ENCODE results near the gene AGER. TPM values are rescaled to one million over a fixed set of nuclear protein-coding genes. Genes with fewer than 3 reads are reported as not detected.

AGER gene
- total RNA-seq, 1 experiment from 2014 or later = 14.3 TPM

GRCh38 chr6:32139590-32139989 lies 44.5 kb downstream of the AGER start:
- Histone ChIP-seq H3K4ac (ENCODE audit: low read depth, low read length) (no peak overlapping the region), H3K79me2 (ENCODE audit: insufficient read depth, low read length) (no peaks in the 10 kb centered on the region), H3K27ac (ENCODE audit: insufficient read length, low read depth, low read length) (no peak overlapping the region), H3K4me1 (ENCODE audit: insufficient read depth, low read length) (no peaks in the 10 kb centered on the region), H3K4me2 (ENCODE audit: insufficient read depth, insufficient read length, low read length) (no peak overlapping the region), H4K91ac (ENCODE audit: insufficient read length, low read depth, low read length) (no peak overlapping the region), H2BK20ac (ENCODE audit: low read depth, low read length, poor library complexity, severe bottlenecking) (peak overlapping the region; percentile 45), H2BK15ac (ENCODE audit: low read depth, low read length) (no peak overlapping the region), H2BK120ac (ENCODE audit: low read depth, low read length, poor library complexity, severe bottlenecking) (no peak overlapping the region), H3K9ac (ENCODE audit: extremely low read depth, insufficient read length, low read length) (no peak overlapping the region), H3K56ac (ENCODE audit: insufficient read length, low read depth, low read length) (no peak overlapping the region), H2BK5ac (ENCODE audit: insufficient read length, low read length) (no peak overlapping the region), H3K23me2 (ENCODE audit: insufficient read length, low read depth, low read length, poor library complexity, severe bottlenecking) (no peaks in the 10 kb centered on the region), H2AK5ac (ENCODE audit: insufficient read length, low read length) (no peak overlapping the region), H3T11ph (ENCODE audit: low read length) (no peak overlapping the region), H3K27me3 (ENCODE audit: insufficient read depth, low read length) (no peaks in the 10 kb centered on the region), H4K20me1 (ENCODE audit: control insufficient read depth, insufficient read depth, insufficient read length) (no peaks in the 10 kb centered on the region), H3K18ac (ENCODE audit: insufficient read length, low read depth, low read length) (no peak overlapping the region), H3K9me3 (ENCODE audit: control insufficient read depth, low read depth, low read length) (no peaks in the 10 kb centered on the region), H2AFZ (ENCODE audit: low read length) (no peak overlapping the region), H3K79me1 (ENCODE audit: insufficient read depth, low read depth, low read length, poor library complexity, severe bottlenecking) (no peaks in the 10 kb centered on the region), H3K23ac (ENCODE audit: insufficient read length, low read depth, low read length) (no peak overlapping the region), H4K5ac (ENCODE audit: insufficient read length, low read depth, low read length) (no peak overlapping the region), H2BK12ac (ENCODE audit: insufficient read length, low read depth, low read length) (no peak overlapping the region), H4K8ac (replicated peaks; ENCODE audit: insufficient read length, low read depth, low read length) (no peak overlapping the region), H3K14ac (ENCODE audit: insufficient read depth, low read length) (no peak overlapping the region)
- Mint-ChIP-seq H3K9me3 (no peaks in the 10 kb centered on the region), H3K27ac (peak overlapping the region in 1 of 3 experiments; percentile 31; a peak in 2 of 7 replicates), H3K36me3 (ENCODE audit: insufficient read depth in 1 of 3, low read depth in 3 of 3) (no peaks in the 10 kb centered on the region), H3K27me3 (ENCODE audit: low read depth) (peaks cover 5% of the 10 kb centered on the region), H3K4me3 (no peak overlapping the region), H3K4me1 (no peaks in the 10 kb centered on the region)
- DNase-seq = no peak
- no CpG with 5 or more reads among the region's 5 CpGs for WGBS (ENCODE audit: extremely low coverage, insufficient read length, low lambda C conversion rate)
- TF ChIP-seq, protein P1, sequence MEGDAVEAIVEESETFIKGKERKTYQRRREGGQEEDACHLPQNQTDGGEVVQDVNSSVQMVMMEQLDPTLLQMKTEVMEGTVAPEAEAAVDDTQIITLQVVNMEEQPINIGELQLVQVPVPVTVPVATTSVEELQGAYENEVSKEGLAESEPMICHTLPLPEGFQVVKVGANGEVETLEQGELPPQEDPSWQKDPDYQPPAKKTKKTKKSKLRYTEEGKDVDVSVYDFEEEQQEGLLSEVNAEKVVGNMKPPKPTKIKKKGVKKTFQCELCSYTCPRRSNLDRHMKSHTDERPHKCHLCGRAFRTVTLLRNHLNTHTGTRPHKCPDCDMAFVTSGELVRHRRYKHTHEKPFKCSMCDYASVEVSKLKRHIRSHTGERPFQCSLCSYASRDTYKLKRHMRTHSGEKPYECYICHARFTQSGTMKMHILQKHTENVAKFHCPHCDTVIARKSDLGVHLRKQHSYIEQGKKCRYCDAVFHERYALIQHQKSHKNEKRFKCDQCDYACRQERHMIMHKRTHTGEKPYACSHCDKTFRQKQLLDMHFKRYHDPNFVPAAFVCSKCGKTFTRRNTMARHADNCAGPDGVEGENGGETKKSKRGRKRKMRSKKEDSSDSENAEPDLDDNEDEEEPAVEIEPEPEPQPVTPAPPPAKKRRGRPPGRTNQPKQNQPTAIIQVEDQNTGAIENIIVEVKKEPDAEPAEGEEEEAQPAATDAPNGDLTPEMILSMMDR (conservative IDR thresholded peaks at IDR 0.05) = no peak
